Measurements from ENCODE around the gene MIXL1. TPM values are rescaled to one million over a fixed set of nuclear protein-coding genes. Genes with fewer than 3 reads are reported as not detected.

MIXL1 gene
- total RNA-seq = not detected

GRCh38 chr1:226223157-226223785 is at the start of gene MIXL1:
MIXL1 (plus strand) TSS chr1:226223664; CDS start chr1:226223682, 18 bp downstream.

GRCh38 chr1:226186124-226187018 is 37.1 kb upstream of the MIXL1 start, which contains the start of gene ACBD3:
ACBD3 (minus strand) TSS chr1:226186741; CDS start chr1:226186675, 66 bp downstream.

Other genes starting within 250 kb of the MIXL1 start
- 43.3 TPM for gene SDE2, start 224.3 kb upstream of the MIXL1 start, total RNA-seq
- gene H3-3A, start 160.9 kb upstream of the MIXL1 start, total RNA-seq = 625 TPM
- 67.6 TPM for gene ACBD3, start 36.9 kb upstream of the MIXL1 start, total RNA-seq
- 11.3 TPM for gene LIN9, start 85.5 kb downstream of the MIXL1 start, total RNA-seq
- gene PARP1, start 184.4 kb downstream of the MIXL1 start, total RNA-seq = 194 TPM

All from camera-type eye (tissue), 1 donor.